MCF 10A (cell line): ENCODE data around the gene EDC3. TPM values are rescaled to one million over a fixed set of nuclear protein-coding genes. Genes with fewer than 3 reads are reported as not detected.
A peak's percentile ranks its signal among the peaks of the same experiment; 100 is the strongest.
"Not testable (repeated sequence)": the region's sequence is repeated elsewhere in the genome, so short reads cannot be mapped to it uniquely, and the experiment has no call there.

Experiments used
- BruUV-seq: library from RNA; stranded (reverse); fragments of 400-500 nt; replicated peaks from 2 replicates; lab custom pipeline; 2021; lab: Mats Ljungman, UMichigan
- CTCF ChIA-PET: fragments of 300-600 bp; sonication (Branson Sonifier 250); formaldehyde crosslinking; extraction: SDS; loops from one replicate; lab custom pipeline; 2021; ENCODE audit warnings: antibody characterized with exemption, inconsistent platforms; lab: Yijun Ruan, JAX
- POLR2A ChIA-PET: fragments of 300-600, 350-650 bp; sonication (Branson Sonifier 250); formaldehyde crosslinking; extraction: SDS; loops from one replicate; lab custom pipeline; 2020; ENCODE audit warnings: antibody characterized with exemption, inconsistent platforms; lab: Yijun Ruan, JAX
- DNase-seq: peaks from one replicate; pipeline ENCODE4 v3.0.0-alpha.2; 2018; ENCODE audit not compliant: unreplicated experiment
- H3K27ac Mint-ChIP-seq: one replicate; pipeline ENCODE4 v1.8.0; 2022; ENCODE audit warnings: mild to moderate bottlenecking, low read depth, mixed read lengths; ENCODE audit not compliant: unreplicated experiment
- H3K27me3 Mint-ChIP-seq: one replicate; pipeline ENCODE4 v1.8.0; 2022; ENCODE audit warnings: mixed read lengths; ENCODE audit not compliant: insufficient read depth, unreplicated experiment
- H3K36me3 Mint-ChIP-seq: one replicate; pipeline ENCODE4 v1.8.0; 2022; ENCODE audit warnings: mild to moderate bottlenecking, moderate library complexity, mixed read lengths; ENCODE audit not compliant: insufficient read depth, unreplicated experiment
- H3K4me1 Mint-ChIP-seq: one replicate; pipeline ENCODE4 v1.8.0; 2022; ENCODE audit warnings: mixed read lengths; ENCODE audit not compliant: insufficient read depth, unreplicated experiment
- H3K4me3 Mint-ChIP-seq: one replicate; pipeline ENCODE4 v1.8.0; 2022; ENCODE audit warnings: mild to moderate bottlenecking, moderate library complexity, mixed read lengths; ENCODE audit not compliant: unreplicated experiment
- H3K9me3 Mint-ChIP-seq: one replicate; pipeline ENCODE4 v1.8.0; 2022; ENCODE audit warnings: mixed read lengths; ENCODE audit not compliant: unreplicated experiment
- CTCF ChIP-seq: fragments of 200-600 bp; IDR thresholded peaks from one replicate; pipeline ENCODE4 v1.8.0; 2022; ENCODE audit warnings: antibody characterized with exemption, mild to moderate bottlenecking; ENCODE audit not compliant: unreplicated experiment
- intact Hi-C: fragments of 100-400 bp; cut with micrococcal nuclease; formaldehyde crosslinking; loops from 2 replicates; pipeline ENCODE4 v1.14.1; 2022
- total RNA-seq: library from RNA; stranded (reverse); gene quantifications from 2 replicates; pipeline ENCODE4 v1.2.3, GENCODE V29; 2022

The EDC3 gene
- total RNA-seq, 1 experiment from 2014 or later, result 42.8 TPM

GRCh38 chr15:74664028-74664616 lies 31.7 kb downstream of the EDC3 start:
- Mint-ChIP-seq H3K36me3 (peaks cover 21% of the 10 kb centered on the region), H3K4me3 (no peak overlapping the region), H3K27me3 (no peaks in the 10 kb centered on the region), H3K4me1 (peaks cover 17% of the 10 kb centered on the region), H3K27ac (no peak overlapping the region), H3K9me3 (no peaks in the 10 kb centered on the region)
- TF ChIP-seq CTCF, result no peak
- BruUV-seq, result no TSS peak
- intact Hi-C loops, result no loop called here
- ChIA-PET CTCF (interaction anchor here (0.6 to 1.2 kb wide), 6 partner anchors 13 to 323 kb away, joined by 3 to 7 read pairs (median 4); no protein-coding TSS in a partner anchor), POLR2A (interaction anchor here (0.6 to 1.0 kb wide), 2 partner anchors 22 to 938 kb away, joined by 3 to 4 read pairs; no protein-coding TSS in a partner anchor)
- DNase-seq, result peak; percentile 14

GRCh38 chr15:74663303-74664027 lies 32.4 kb downstream of the EDC3 start:
- Mint-ChIP-seq H3K36me3 (peaks cover 14% of the 10 kb centered on the region), H3K4me1 (peaks cover 17% of the 10 kb centered on the region), H3K4me3 (no peak overlapping the region), H3K27ac (no peak overlapping the region), H3K27me3 (no peaks in the 10 kb centered on the region), H3K9me3 (no peaks in the 10 kb centered on the region)
- POLR2A ChIA-PET, result interaction anchor here (0.6 to 1.0 kb wide), 4 partner anchors 21 to 939 kb away, joined by 3 to 4 read pairs (median 4); partner anchors contain the start of gene CYP1A1
- CTCF ChIA-PET, result interaction anchor here (0.6 to 1.2 kb wide), 5 partner anchors 14 to 324 kb away, joined by 3 to 7 read pairs (median 5); no protein-coding TSS in a partner anchor
- no peak for DNase-seq
- no peak for TF ChIP-seq CTCF
- no TSS peak for BruUV-seq
- intact Hi-C loops, result no loop called here

DNA sequence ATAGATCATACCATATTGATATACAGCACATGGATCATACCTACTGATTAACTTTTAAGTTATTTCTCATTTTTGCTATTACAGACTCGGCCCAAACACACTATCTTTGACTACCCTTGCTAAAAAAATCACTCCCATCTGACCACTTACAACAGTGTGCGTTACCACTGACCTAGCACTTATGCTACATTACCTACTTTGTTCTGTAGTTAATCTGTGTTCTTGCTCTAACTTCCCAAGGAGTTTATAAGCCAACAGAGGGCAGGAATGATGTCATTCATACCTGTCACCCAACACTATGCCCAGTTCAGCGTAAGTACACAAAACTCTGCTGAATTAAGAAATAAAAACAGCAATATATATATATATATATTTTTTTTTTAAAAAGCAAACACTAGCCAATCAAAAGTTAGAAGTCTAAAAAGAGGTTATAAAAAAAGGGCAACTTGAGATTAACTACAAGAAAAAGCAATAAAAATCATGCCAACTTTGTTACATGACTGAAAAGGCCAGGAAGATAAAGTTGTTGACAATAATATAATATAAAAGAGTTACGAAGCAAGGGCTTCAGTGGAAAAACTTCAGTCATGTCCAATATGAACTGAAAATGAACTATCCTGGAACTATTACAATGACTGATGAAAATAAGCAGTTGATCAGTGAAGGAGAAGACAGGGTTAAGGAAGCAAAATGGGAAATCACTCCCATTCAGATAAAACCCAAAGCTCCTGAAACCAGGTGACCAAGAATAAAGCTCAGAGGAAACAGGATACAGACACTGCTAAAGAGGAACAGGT lies 33.6 kb downstream of the EDC3 start:
- peaks cover 17% of the 10 kb centered on the region for H3K4me1 Mint-ChIP-seq
- no peak overlapping the region for H3K4me3 Mint-ChIP-seq
- CTCF ChIA-PET, result no interaction called here
- TF ChIP-seq CTCF, result no peak
- no peak for DNase-seq
- peaks cover 6% of the 10 kb centered on the region for H3K36me3 Mint-ChIP-seq
- POLR2A ChIA-PET, result interaction anchor here (0.6 kb wide), 1 partner anchor 109 kb away, joined by 3 read pairs; no protein-coding TSS in a partner anchor
- no peak overlapping the region for H3K27ac Mint-ChIP-seq
- no TSS peak for BruUV-seq
- no peaks in the 10 kb centered on the region for H3K27me3 Mint-ChIP-seq
- intact Hi-C loops, result no loop called here
- H3K9me3 Mint-ChIP-seq, result no peaks in the 10 kb centered on the region

DNA sequence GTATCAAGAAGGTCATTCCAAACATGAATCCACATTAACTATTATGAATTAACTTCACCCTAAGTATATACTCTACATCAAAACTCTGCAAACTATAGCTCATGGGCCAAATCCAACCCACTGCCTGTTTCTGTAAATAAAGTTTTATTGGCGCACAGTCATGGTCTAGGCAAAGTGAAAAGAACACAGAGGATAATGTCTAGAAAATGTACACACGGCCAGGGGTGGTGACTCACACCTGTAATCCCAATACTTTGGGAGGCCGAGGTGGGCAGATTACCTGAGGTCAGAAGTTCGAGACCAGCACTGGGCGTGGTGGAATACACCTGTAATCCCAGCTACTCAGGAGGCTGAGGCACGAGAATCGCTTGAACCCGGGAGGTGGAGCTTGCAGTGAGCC lies 34.5 kb downstream of the EDC3 start:
- POLR2A ChIA-PET, result interaction anchor here (0.6 kb wide), 1 partner anchor 110 kb away, joined by 3 read pairs; no protein-coding TSS in a partner anchor
- DNase-seq, BruUV-seq, H3K27ac Mint-ChIP-seq, intact Hi-C loops, H3K9me3 Mint-ChIP-seq, CTCF ChIA-PET, H3K27me3 Mint-ChIP-seq, H3K4me3 Mint-ChIP-seq, H3K36me3 Mint-ChIP-seq: not testable (repeated sequence)
- peaks cover 17% of the 10 kb centered on the region for H3K4me1 Mint-ChIP-seq
